ENCODE measurements around the gene S100A10.
A peak's percentile ranks its signal among the peaks of the same experiment; 100 is the strongest.

S100A10 gene

DNA sequence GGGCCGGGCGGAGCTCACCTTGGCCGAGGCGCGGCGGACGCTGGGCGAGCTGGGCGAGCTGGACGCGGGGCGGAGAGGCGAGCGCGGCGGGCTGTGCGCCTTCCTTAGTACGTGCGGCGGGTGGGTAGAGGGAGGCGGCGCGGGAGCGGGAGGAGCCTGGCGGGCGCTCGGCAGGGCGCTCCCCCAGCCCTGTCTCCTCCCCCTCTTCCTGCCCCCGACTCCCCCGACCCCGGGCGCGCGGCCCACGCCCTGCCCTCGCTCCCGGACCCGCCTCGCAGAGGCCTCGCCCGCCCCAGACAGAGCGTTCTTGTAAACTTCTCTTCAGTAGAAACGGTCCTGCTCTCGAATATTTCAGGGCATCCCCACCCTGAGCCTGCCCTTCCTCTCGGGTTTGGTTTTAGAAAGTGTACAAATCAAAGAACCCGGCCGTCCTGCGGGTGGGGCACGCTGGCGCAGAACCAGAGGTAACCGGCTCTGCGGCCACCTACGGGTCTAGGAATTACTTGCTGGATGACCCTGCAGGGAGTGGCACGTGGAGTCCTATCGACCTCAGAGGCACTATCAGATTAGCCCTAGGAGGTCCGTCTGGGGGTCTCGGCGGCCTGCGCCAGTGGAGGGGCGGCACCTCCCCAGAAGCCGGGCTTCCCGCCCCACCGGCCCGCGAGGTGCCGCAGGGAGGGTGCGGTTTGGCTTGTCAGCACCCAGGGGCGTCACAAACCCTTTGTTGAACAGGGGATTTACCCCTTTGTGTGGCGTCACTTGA lies at the start of gene S100A10:
Gene S100A10, minus strand, starts transcription at position 126 of the 763 bp plus-strand sequence. CDS start 7,629 bp downstream, outside the sequence.
- DNase-seq (ENCODE audit: low read depth), result no peak

DNA sequence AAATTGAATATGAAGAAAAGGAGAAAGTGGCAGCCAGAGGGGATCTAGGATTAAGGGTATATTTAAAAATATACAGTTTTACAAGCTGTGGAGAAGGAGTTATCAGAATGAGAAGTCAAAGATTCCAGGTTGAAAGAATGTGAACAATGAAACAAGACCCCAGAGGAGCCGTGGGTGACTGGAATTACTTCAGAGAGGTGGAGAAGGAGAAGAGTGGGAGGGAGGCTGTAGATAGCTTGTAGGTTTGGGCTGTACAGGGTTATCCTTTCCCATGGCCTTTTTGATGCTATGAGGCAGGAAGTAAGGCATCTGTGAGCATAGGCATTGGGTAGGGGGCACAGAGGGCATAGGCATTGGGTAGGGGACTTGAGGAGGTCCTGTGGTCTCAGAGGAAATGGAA lies 48.4 kb upstream of the S100A10 start:
- no peak for DNase-seq (ENCODE audit: low read depth)

- no peak for DNase-seq (ENCODE audit: low read depth)
Measured at GRCh38 chr1:152039886-152040285, 46.2 kb upstream of the S100A10 start.

- no peak for DNase-seq (ENCODE audit: low read depth)
Measured at GRCh38 chr1:152039461-152039860, 45.8 kb upstream of the S100A10 start.

GRCh38 chr1:152038871-152039270 lies 45.2 kb upstream of the S100A10 start:
- no peak for DNase-seq (ENCODE audit: low read depth)

- DNase-seq (ENCODE audit: low read depth), result peak; percentile 42
Measured at GRCh38 chr1:152036267-152037216, 42.9 kb upstream of the S100A10 start, which contains the start of gene S100A11. S100A11 (minus strand) TSS chr1:152037004; CDS start chr1:152036915, 89 bp downstream.

DNA sequence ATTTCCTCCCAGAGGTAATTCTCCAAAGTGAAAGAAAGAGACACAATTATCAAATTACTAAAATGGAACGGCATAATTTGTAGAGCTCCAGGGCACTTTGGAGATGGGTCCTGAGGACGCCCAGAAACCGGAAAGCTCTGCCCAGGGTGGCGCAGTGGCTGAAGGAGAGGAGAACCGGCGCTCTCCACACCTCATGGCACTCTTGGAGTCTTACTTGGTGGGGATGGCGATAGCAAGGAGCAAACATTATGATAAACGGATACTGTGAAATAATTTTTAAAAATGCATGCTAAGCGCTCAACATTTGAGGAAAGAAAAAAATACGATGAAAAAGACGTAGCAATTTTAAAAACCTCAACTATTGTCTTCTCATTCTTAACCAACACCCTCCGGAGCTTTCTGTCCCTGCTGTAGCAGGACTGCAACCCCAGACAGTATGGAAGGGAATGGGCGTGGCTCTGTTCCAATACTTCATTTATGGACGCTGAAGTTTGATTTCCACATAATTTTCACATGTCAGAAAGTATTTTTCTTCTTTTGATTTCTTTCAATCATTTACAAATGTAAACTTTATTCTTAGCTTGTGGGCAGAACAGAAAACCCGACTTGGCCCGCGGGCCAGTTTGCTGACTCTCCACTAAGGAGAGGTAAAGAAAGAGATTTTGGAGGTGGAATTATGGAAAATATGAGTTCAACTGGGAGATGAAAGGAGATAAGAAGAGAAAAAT lies 42.0 kb upstream of the S100A10 start:
- no peak for DNase-seq (ENCODE audit: low read depth)

DNA sequence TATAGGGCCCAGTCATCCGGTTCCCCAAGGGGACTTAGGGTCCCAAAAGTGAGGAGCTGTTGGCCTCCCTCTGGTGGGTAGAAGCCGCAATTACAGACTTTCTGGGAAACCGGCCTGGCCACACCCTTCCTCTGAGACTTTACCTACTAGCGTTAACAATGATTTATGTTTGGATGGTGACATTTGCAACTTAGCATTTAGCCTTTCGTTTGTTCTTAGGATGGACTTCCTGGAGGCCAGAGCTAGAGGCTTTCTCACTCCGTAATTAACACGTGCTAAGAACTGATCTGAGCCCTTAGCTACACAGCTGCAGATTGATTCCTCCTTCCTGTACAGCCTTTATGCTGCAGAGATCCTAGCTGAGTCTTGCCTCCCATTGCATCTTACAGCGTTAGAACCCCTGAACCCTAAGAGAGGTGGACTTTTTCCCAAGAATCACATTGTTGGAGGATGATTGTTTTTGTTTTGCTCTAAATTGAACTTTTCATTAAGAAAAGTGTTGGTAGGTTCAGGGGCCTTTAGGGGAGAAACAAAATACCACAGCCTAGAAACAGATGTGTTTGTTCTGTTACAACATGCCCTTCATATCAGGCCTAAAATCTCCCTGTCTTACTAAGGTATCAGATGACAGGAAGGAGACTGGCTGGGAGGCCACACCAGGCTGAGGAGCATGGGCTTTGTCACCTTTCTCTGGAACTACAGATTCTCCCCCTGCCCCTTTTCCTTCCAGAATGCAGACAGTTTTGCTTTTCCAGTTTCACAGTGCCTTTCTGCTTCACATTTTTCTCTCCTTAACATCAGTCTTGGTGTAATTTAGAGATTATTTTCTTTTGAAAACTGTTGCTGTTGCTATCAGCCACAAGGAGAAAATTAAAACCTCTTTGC lies 41.2 kb upstream of the S100A10 start:
- DNase-seq (ENCODE audit: low read depth), result peak; percentile 77

GRCh38 chr1:152034324-152034653 lies 40.6 kb upstream of the S100A10 start:
- no peak for DNase-seq (ENCODE audit: low read depth)

DNA sequence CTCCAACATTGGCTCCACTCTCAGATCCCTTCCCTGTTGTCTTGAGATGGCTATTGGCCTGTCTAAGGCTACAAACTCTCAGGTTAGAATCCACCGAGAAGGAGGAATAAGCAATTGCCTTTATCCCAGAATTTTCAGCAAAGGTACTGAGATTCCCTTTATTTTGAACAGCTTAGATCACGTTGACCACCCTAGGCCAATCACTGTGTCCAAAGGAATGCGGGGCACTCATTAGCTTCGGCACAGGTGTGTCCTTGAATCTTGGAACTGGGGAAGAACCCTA lies 36.2 kb upstream of the S100A10 start:
- no peak for DNase-seq (ENCODE audit: low read depth)

DNA sequence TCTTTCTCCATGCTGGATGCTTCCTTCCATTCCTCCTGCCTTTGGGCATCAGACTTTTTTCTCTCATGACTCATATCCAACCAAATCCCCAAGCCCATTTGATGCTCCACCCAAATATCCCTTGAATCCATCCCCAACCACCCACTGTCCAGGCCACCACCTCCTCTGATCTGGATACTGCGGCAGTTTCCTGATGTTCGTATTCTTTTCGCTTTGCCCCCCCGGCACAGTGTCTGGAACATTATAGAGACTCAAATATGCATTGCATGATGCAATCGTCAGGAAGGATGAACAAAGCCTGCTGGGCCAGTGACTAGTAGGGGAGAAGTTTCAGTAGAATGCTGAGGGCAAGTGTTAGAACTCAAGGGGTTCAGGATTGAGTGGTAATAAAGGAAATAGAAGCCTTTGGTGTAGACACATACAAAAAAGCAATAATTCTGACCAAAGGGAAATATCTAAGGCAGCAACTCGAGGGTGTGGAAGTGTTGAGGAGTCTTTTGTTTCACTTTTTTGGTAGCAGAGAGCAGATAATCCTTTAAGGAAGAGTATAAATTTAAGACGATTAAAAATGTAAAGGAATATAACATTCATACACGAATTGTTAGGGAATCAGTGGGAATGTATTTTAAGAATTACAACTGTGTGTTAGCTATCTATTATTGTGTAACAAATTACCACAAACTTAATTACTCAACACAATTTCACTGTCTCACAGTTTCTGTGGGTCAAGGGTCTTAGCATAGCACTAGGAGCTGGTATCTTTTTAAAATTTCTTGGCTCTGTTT lies 35.7 kb upstream of the S100A10 start:
- peak; percentile 33 for DNase-seq (ENCODE audit: low read depth)

- DNase-seq (ENCODE audit: low read depth), result peak; percentile 84
Measured at GRCh38 chr1:152026895-152027294, 33.2 kb upstream of the S100A10 start.

DNA sequence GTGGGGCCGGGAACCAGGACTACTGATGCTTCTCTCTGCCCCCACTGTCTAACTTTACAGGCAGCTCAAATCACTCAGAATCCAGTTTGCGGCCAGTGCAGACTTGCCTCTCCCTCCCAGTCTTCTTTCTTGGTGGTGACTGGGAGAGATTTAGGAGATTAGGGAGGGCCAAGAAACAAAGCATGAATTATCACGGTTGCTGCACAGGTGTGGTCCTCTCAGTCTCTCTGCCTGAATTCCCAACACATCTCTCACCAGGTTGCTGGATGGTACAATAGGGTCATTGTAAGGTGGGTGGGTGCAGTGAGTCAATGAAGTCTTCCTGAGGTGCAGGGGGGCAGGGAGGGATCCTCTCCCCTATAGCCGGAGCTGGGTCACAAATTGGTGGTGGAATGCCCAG lies 30.6 kb upstream of the S100A10 start:
- DNase-seq (ENCODE audit: low read depth), result no peak

DNA sequence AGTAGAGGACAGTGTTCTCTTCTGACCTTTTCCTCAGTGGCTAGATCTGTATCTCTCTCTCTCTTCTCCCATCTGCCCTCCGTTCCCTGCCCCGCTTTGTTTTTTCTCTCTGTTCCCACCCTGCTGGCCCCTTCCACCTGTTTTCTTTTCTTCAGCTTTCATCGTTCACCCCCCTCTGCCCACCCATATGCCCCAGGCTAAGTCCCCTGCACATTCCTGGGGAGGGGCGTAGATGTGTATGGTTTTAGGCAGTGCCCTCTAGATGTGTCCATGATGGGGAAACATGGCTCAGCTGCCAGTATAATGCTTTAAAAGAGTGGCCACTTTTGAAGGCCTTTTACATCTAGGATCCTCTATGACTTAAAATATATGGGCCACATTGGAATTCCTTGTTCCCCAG lies 29.6 kb upstream of the S100A10 start:
- DNase-seq (ENCODE audit: low read depth), result no peak

GRCh38 chr1:152022474-152022873 lies 28.8 kb upstream of the S100A10 start:
- DNase-seq (ENCODE audit: low read depth), result no peak

- no peak for DNase-seq (ENCODE audit: low read depth)
Measured at GRCh38 chr1:152021569-152021968, 27.9 kb upstream of the S100A10 start.

DNA sequence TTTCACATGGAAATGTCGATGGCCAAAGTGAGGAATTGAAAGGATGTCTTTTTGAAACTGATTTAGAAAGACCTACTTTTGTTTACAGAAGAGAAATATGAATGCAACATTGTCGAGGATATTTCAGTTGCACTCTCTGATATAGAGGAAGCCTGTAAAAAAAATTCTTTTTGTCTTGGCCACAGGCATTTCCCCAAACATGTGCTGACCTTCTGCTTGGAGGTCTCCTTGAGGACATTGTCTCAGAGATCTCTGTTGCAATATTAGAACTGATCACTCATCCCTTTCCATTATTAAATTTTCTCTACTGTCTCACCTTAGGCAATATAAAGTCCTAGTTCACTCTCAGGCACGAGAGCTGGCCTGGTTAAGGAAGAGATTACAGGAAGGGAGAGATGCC lies 27.2 kb upstream of the S100A10 start:
- DNase-seq (ENCODE audit: low read depth), result no peak

DNA sequence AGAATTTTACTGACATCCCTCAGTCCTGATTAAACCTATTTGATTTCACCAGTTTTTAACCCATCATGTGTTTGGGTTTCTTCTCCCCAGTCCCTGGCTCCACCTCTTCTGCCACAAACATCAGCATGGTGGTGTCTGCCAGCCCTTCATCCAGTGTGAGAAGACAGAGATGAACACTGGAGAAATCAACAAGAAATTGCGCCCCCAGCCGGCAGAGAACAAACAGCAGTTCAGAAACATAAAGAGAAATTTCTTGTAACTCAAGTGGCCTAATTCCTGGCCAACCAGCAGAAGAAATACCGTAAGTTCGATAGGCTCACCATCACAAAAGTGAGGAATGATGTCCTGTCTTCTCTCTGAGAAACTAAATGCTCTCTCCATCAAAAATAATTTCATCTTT lies 24.9 kb upstream of the S100A10 start:
- no peak for DNase-seq (ENCODE audit: low read depth)

GRCh38 chr1:152015766-152016165 lies 22.1 kb upstream of the S100A10 start:
- DNase-seq (ENCODE audit: low read depth), result no peak

DNA sequence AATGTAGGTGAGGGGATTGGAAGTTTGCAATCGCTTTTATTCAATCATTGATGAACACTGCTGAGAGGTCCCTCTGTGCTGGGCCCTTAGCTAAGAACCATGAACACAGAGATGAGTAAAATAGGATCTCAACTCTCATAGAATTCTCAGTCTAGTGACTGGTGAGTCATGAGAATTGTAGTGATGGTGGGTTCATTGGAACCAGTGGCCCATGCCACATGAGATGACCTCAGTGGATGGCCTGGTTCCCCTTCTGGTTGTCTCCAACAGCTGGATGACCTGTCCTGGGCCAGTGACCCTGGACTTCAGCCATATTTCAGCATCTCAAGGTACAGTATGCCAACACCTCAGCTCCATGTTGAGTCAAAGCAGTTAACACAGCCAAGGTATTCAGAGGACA lies 21.3 kb upstream of the S100A10 start:
- DNase-seq (ENCODE audit: low read depth), result no peak

All from HS-5 (cell line).